ENCODE results near the gene SSH2. TPM values are rescaled to one million over a fixed set of nuclear protein-coding genes. Genes with fewer than 3 reads are reported as not detected.
"Not testable (repeated sequence)": the region's sequence is repeated elsewhere in the genome, so short reads cannot be mapped to it uniquely, and the experiment has no call there.

The SSH2 gene
- total and polyA plus RNA-seq, 9 donors, result 4.2 to 13.0 (median 11.8) TPM

DNA sequence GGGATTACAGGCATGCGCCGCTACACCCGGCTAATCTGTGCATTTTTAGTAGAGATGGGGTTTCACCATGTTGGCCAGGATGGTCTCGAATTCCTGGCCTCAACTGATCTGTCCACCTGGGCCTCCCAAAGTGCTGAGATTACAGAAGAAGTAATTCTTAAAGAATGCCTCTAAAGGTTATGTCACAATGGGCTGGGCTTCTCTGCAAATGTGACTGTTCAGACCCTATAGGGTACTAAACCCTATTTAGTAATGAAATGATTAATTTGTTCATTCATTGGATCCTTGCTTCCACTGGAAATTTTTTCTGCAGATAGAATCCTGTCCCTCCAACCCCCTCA lies 198.5 kb downstream of the SSH2 start:
- DNase-seq, result no peak
- TF ChIP-seq, protein P1, sequence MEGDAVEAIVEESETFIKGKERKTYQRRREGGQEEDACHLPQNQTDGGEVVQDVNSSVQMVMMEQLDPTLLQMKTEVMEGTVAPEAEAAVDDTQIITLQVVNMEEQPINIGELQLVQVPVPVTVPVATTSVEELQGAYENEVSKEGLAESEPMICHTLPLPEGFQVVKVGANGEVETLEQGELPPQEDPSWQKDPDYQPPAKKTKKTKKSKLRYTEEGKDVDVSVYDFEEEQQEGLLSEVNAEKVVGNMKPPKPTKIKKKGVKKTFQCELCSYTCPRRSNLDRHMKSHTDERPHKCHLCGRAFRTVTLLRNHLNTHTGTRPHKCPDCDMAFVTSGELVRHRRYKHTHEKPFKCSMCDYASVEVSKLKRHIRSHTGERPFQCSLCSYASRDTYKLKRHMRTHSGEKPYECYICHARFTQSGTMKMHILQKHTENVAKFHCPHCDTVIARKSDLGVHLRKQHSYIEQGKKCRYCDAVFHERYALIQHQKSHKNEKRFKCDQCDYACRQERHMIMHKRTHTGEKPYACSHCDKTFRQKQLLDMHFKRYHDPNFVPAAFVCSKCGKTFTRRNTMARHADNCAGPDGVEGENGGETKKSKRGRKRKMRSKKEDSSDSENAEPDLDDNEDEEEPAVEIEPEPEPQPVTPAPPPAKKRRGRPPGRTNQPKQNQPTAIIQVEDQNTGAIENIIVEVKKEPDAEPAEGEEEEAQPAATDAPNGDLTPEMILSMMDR (IDR thresholded peaks at IDR 0.05), result no peak
- TF ChIP-seq POLR2A (IDR thresholded peaks at IDR 0.05) (no peak), EP300 (IDR thresholded peaks at IDR 0.05) (no peak)
- H3K9me3 ChIP-seq, result no peaks in the 10 kb centered on the region
- H3K4me1 ChIP-seq (ENCODE audit: insufficient read depth), result no peaks in the 10 kb centered on the region
- H3K4me3 ChIP-seq, result no peak overlapping the region
- no peak overlapping the region for H3K27ac ChIP-seq
- H3K36me3 ChIP-seq, result no peaks in the 10 kb centered on the region
- 95 to 100% (median 99%) methylated on average over 4 of the region's 4 CpGs for WGBS, 3 donors
- no peaks in the 10 kb centered on the region for H3K27me3 ChIP-seq
- intact Hi-C loops (cut with DNase I), result no loop called here

DNA sequence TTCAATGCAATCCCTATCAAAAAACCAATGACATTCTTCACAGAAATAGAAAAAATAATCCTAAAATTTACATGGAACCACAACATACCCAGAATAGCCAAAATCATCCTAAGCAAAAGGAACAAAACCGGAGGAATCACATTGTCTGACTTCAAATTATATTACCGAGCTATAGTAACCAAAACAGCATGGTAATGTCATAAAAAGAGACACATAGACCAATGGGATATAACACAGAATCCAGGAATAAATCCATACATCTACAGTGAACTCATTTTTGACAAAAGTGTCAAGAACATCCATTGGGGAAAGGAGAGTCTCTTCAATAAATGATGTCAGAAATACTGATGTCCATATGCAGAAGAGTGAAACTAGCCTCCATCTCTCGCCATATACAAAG lies 201.5 kb downstream of the SSH2 start:
- no peak overlapping the region for H3K4me3 ChIP-seq
- H3K4me1 ChIP-seq (ENCODE audit: insufficient read depth), result no peaks in the 10 kb centered on the region
- WGBS, 3 donors, result 96 to 100% (median 98%) methylated on average over 3 of the region's 3 CpGs
- DNase-seq, result no peak
- intact Hi-C loops (cut with DNase I), result no loop called here
- H3K27me3 ChIP-seq, result no peaks in the 10 kb centered on the region
- H3K9me3 ChIP-seq, result no peaks in the 10 kb centered on the region
- H3K36me3 ChIP-seq, result no peaks in the 10 kb centered on the region
- no peak overlapping the region for H3K27ac ChIP-seq
- TF ChIP-seq, protein P1 (IDR thresholded peaks at IDR 0.05), result no peak
- TF ChIP-seq EP300 (IDR thresholded peaks at IDR 0.05) (no peak), POLR2A (IDR thresholded peaks at IDR 0.05) (no peak)

DNA sequence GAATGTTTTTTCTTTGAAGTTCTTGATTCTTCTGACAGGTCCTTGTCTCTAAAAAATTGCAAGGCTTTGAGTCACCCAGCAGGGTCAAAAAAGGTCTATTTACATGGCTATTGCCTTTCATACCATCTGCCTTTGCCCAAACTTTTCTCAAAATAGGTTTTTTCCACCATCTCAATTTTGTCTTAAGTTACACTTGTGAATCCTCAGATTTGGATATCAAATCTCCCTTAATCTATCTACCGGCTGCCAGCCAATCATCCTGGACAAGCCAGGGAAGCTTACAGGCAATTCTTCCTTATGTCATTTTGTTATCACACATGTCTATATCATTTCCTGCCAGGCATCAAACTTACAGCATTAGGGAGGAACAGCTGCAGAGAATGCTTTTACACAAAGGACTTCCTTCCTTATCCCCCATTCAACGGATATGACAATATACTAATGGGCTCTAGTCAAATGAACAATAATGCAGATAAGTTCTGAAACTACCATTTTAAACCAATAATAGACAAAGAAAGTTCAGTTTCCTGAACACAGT lies 203.2 kb downstream of the SSH2 start:
- H3K9me3 ChIP-seq, result no peaks in the 10 kb centered on the region
- no peak overlapping the region for H3K4me3 ChIP-seq
- no peaks in the 10 kb centered on the region for H3K27me3 ChIP-seq
- DNase-seq, result no peak
- TF ChIP-seq, protein P1 (IDR thresholded peaks at IDR 0.05), result no peak
- no peak for TF ChIP-seq EP300 (IDR thresholded peaks at IDR 0.05)
- no peak for TF ChIP-seq POLR2A (IDR thresholded peaks at IDR 0.05)
- no peaks in the 10 kb centered on the region for H3K36me3 ChIP-seq
- H3K27ac ChIP-seq, result no peak overlapping the region
- H3K4me1 ChIP-seq (ENCODE audit: insufficient read depth), result no peaks in the 10 kb centered on the region
- intact Hi-C loops (cut with DNase I), result no loop called here
- 62 to 66% (median 65%) methylated on average over 2 of the region's 2 CpGs for WGBS, 3 donors

DNA sequence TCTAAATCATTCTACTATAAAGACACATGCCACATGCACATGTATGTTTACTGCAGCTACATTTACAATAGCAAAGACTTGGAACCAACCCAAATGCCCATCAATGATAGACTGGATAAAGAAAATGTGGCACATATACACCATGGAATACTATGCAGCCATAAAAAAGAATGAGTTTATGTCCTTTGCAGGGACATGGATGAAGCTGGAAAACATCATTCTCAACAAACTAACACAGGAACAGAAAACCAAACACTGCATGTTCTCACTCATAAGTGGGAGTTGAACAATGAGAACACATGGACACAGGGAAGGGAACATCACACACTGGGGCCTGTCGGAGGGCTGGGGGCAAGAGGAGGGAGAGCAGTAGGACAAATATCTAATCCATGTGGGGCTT lies 204.6 kb downstream of the SSH2 start:
- H3K4me1 ChIP-seq (ENCODE audit: insufficient read depth); H3K36me3 ChIP-seq; H3K27me3 ChIP-seq; H3K4me3 ChIP-seq; intact Hi-C loops (cut with DNase I); H3K9me3 ChIP-seq; DNase-seq; H3K27ac ChIP-seq: not testable (repeated sequence)
- 75 to 94% (median 90%) methylated on average over 1 of the region's 1 CpG for WGBS, 3 donors

DNA sequence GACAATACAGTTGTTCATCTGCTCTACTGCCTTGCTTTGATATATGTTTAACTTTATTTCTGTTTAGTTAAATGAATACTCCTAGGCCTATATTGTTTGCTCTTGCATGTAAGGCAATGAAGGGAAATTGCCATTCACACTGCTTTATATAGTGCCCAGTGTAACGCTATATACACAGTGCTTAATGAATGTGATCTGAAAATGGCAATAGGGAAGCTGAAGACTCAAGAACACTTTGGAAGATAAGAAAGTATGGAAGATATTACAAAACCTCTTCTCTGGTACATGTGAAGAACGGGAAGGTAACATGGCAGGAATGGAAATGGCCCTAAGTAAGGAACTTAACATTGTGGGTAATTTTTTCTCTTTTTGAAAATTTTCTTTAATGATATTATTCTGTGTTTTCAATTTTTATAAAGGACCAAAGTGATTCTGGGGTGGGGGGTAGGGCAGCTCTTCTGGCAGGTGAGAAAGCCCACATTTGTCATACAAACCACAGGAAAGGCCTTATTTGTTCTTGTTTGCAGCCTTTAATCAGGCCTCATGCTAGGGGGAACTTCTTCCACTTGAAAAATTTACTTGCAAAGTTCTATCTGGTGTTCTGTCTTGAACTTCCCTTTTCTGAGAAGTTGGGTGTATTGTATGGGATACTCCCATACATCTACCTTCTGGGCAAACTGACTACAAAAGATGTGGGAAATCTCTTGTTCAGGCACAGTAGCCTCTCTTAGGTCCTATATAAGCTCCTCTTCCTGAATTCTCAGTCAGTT lies 206.6 kb downstream of the SSH2 start:
- intact Hi-C loops (cut with DNase I), result no loop called here
- H3K9me3 ChIP-seq, result no peaks in the 10 kb centered on the region
- TF ChIP-seq EP300 (IDR thresholded peaks at IDR 0.05) (no peak), POLR2A (IDR thresholded peaks at IDR 0.05) (no peak)
- TF ChIP-seq, protein P1 (IDR thresholded peaks at IDR 0.05), result no peak
- H3K4me3 ChIP-seq, result no peak overlapping the region
- no peaks in the 10 kb centered on the region for H3K27me3 ChIP-seq
- DNase-seq, result no peak
- no peaks in the 10 kb centered on the region for H3K36me3 ChIP-seq
- no peaks in the 10 kb centered on the region for H3K4me1 ChIP-seq (ENCODE audit: insufficient read depth)
- H3K27ac ChIP-seq, result peak overlapping the region in 1 of 2 donors; percentile 16
- WGBS, 3 donors, result 96 to 98% (median 97%) methylated on average over 2 of the region's 2 CpGs

All from ovary (tissue), 9 donors.